AG04449 (cell line): ENCODE results near the gene CEP89.
A peak's percentile ranks its signal among the peaks of the same experiment; 100 is the strongest.

Experiments
- CTCF ChIA-PET: fragments of 350-600 bp; formaldehyde crosslinking; extraction: SDS; loops from one replicate; lab custom pipeline; 2021; ENCODE audit warnings: antibody characterized with exemption; lab: Yijun Ruan, JAX
- POLR2A ChIA-PET: fragments of 400-600, 350-600 bp; formaldehyde crosslinking; extraction: SDS; loops from one replicate; lab custom pipeline; 2020; ENCODE audit warnings: antibody characterized with exemption, inconsistent platforms; lab: Yijun Ruan, JAX
- DNase-seq: peaks from one replicate; pipeline ENCODE4 v3.0.0-alpha.2; 2010; ENCODE audit warnings: low read depth, low spot score
- H3K4me3 ChIP-seq: 2 replicates; pipeline ENCODE4 v1.5.1; 2011; ENCODE audit warnings: low read depth, mild to moderate bottlenecking, control low read depth, low read length
- TF ChIP-seq, protein P1 (sequence below): IDR thresholded peaks from one replicate; pipeline ENCODE4 v1.5.1; 2011; ENCODE audit warnings: mild to moderate bottlenecking, moderate library complexity, low read length, control low read depth, inconsistent platforms; ENCODE audit not compliant: insufficient read depth; ENCODE audit errors: missing control alignments

The CEP89 gene

DNA sequence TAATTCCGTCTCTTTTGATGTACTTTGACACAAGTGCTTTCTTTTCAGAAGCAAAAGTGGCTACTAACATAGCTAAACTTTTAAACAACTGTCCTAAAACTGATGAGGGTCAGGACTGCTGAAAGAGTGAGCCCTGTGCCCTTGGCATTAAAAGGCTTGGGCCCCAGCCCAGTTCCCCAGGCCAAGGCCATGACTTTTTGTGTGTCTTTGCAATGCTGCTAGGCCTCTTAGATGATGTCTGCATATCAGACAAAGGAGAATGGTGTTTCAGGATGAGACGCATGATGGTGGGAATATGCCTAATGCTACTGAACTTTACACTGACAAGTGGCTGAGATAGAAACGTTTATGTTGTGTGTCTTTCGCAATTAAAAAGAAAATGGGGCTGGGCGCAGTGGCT, 140.1 kb downstream of the CEP89 start:
- CTCF ChIA-PET: no interaction called here
- no peak for DNase-seq
- TF ChIP-seq, protein P1, sequence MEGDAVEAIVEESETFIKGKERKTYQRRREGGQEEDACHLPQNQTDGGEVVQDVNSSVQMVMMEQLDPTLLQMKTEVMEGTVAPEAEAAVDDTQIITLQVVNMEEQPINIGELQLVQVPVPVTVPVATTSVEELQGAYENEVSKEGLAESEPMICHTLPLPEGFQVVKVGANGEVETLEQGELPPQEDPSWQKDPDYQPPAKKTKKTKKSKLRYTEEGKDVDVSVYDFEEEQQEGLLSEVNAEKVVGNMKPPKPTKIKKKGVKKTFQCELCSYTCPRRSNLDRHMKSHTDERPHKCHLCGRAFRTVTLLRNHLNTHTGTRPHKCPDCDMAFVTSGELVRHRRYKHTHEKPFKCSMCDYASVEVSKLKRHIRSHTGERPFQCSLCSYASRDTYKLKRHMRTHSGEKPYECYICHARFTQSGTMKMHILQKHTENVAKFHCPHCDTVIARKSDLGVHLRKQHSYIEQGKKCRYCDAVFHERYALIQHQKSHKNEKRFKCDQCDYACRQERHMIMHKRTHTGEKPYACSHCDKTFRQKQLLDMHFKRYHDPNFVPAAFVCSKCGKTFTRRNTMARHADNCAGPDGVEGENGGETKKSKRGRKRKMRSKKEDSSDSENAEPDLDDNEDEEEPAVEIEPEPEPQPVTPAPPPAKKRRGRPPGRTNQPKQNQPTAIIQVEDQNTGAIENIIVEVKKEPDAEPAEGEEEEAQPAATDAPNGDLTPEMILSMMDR: no peak
- no peak overlapping the region for H3K4me3 ChIP-seq
- POLR2A ChIA-PET: no interaction called here

GRCh38 chr19:32830231-32831014, 141.3 kb downstream of the CEP89 start:
- no peak overlapping the region for H3K4me3 ChIP-seq
- ChIA-PET POLR2A (no interaction called here), CTCF (no interaction called here)
- TF ChIP-seq, protein P1: no peak
- peak; percentile 21 for DNase-seq

DNA sequence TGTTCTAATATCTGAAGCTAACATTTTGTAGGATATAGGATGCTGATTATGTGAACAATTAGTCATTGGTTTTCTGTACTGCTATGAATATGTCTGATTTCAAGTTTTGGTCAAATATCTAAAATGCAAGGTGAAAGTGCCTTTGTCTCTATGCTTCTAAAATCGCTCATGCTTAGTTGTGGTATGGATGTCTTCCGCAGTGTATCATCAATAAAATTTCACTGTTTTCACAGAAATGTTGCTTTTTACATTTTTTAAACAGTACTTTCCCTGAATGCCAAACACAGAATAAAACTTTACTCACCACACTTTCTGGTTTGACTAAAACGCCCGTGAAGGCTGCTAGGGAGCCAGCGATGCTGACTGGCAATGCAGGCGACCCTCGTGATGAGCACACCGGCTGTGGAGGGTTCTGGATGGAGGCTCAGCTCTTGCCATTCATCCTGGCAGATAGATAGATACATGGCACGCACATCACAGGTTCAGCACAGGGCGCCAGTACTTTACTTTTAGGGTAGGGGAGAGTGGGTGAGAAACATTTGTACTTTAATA, 142.3 kb downstream of the CEP89 start:
- ChIA-PET POLR2A (no interaction called here), CTCF (interaction anchor here (1.4 kb wide), 1 partner anchor 145 kb away, joined by 3 read pairs; no protein-coding TSS in a partner anchor)
- H3K4me3 ChIP-seq: no peak overlapping the region
- TF ChIP-seq, protein P1: no peak
- DNase-seq: no peak

DNA sequence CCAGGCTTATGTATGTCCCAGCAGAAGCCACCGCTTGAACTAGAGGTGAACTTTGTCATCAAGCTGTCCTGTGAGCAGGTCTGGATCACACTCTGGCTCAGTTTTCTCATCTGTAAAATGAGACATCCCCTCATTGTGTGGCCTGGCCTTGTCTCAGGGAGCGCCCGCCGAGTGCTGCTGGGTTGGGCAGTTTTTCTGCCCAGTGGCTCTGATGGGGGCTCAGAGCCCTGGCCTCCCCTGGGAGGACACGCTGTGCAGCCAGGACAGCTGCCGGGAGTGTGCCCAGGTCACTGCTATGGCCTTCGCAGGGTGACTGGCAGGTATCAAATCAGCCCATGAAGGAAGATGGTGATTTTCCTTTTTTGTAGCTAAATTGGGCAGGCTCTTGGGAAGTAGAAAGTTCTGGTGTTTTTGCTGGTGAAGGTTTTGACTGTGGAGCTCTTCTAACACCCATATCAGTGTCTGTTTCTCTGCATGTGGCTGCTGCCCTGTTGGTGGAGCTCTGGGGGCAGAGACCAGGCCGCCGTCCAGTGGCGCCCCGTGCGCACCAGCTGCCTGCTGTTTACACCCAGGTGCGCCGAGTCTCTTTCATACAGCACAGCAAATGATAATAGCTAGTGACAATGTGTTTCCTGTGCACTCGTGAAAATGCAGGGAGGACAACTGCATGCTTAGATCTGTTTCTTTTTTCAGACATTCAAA, 143.0 kb downstream of the CEP89 start:
- DNase-seq: no peak
- CTCF ChIA-PET: interaction anchor here (1.4 kb wide), 2 partner anchors 10 to 145 kb away, joined by 3 read pairs; no protein-coding TSS in a partner anchor
- TF ChIP-seq, protein P1: no peak
- POLR2A ChIA-PET: no interaction called here
- no peak overlapping the region for H3K4me3 ChIP-seq

GRCh38 chr19:32828139-32828538, 143.6 kb downstream of the CEP89 start:
- ChIA-PET CTCF (interaction anchor here (1.4 kb wide), 1 partner anchor 9 kb away, joined by 3 read pairs; no protein-coding TSS in a partner anchor), POLR2A (no interaction called here)

More at GRCh38 chr19:32828139-32828538, 143.6 kb downstream of the CEP89 start:
- no peak overlapping the region for H3K4me3 ChIP-seq
- TF ChIP-seq, protein P1: no peak
- no peak for DNase-seq
